NCI-H1105 treated with DMSO at 0.1 percent for 48 hours (cell line): Measurements from ENCODE around the gene BEST2.
"Not testable (repeated sequence)": the region's sequence is repeated elsewhere in the genome, so short reads cannot be mapped to it uniquely, and the experiment has no call there.

ENCODE experiments used
- DNase-seq: peaks from one replicate; lab custom pipeline; 2025; lab: John Stamatoyannopoulos, UW

BEST2 gene

GRCh38 chr19:12788042-12788681, 36.6 kb downstream of the BEST2 start:
- no peak for DNase-seq

DNA sequence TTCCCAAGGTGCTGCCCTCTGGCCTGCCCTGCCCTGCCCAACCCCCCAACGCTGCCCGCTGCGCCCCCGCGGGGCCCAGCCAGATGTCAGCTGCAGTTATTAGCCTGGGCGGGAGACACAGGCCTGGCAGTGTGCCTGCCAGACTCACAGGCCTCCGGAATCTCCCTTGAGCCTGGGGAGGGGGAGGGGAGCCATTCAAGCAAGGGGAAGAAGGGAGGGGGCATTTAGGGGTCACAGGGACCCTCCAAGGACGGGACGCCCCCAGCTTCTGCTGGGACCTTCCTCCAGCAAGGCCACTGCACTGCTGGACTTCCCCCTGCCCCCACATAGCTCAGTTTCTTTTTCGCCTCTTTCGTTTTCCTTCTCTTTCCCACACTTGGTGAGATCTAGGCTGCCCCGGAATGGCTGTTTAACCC, 37.1 kb downstream of the BEST2 start:
- peak; percentile 59 for DNase-seq

GRCh38 chr19:12789098-12789903, 37.7 kb downstream of the BEST2 start:
- DNase-seq, result no peak

- peak; percentile 89 for DNase-seq
These were observed 38.5 kb downstream of the BEST2 start for GRCh38 chr19:12789904-12790619.

DNA sequence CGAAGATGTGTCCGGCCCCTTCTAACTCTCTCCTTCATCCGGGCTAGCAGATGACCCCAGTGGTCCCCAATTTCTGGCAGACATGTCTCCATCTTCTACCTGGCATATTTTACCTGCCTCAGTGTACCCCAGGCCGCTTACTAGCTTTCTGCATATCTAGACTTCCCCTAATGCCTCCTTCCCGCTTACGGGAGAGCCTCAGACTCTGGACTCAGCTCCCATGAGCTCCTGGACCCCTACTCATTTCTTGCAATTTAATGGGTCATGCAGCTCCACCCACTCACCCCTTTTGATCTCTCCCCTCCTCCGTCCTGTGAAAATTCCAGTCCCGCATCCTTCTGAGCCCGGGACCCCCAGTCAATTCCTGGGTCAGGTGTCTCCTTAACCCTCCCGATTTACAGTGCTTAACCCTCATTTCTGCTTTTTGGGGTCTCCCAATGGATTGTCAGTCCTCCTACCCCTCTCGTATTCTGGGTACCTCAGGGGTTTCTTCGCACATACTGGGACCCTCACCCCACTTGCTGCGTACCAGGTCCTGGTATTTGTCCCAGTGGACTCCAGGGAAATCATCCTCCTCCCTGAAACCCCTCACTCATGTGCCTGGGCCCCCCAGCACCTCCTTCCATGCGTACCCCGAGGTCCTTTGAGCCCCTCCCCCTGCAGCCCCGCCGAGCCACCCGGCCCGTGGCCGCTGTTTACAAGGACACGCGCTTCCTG, 39.2 kb downstream of the BEST2 start:
- no peak for DNase-seq

DNA sequence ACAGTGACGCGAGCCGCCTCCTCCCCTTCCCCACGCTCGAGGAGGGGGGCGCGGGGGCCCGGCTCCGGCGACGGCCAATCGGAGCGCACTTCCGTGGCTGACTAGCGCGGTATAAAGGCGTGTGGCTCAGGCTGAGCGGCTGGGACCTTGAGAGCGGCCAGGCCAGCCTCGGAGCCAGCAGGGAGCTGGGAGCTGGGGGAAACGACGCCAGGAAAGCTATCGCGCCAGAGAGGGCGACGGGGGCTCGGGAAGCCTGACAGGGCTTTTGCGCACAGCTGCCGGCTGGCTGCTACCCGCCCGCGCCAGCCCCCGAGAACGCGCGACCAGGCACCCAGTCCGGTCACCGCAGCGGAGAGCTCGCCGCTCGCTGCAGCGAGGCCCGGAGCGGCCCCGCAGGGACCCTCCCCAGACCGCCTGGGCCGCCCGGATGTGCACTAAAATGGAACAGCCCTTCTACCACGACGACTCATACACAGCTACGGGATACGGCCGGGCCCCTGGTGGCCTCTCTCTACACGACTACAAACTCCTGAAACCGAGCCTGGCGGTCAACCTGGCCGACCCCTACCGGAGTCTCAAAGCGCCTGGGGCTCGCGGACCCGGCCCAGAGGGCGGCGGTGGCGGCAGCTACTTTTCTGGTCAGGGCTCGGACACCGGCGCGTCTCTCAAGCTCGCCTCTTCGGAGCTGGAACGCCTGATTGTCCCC, 39.9 kb downstream of the BEST2 start, which contains the start of gene JUNB:
JUNB (plus strand) TSS at position 142 of the 706 bp plus-strand sequence; CDS start at position 428, 286 bp downstream.
- DNase-seq, result peak; percentile 91

DNA sequence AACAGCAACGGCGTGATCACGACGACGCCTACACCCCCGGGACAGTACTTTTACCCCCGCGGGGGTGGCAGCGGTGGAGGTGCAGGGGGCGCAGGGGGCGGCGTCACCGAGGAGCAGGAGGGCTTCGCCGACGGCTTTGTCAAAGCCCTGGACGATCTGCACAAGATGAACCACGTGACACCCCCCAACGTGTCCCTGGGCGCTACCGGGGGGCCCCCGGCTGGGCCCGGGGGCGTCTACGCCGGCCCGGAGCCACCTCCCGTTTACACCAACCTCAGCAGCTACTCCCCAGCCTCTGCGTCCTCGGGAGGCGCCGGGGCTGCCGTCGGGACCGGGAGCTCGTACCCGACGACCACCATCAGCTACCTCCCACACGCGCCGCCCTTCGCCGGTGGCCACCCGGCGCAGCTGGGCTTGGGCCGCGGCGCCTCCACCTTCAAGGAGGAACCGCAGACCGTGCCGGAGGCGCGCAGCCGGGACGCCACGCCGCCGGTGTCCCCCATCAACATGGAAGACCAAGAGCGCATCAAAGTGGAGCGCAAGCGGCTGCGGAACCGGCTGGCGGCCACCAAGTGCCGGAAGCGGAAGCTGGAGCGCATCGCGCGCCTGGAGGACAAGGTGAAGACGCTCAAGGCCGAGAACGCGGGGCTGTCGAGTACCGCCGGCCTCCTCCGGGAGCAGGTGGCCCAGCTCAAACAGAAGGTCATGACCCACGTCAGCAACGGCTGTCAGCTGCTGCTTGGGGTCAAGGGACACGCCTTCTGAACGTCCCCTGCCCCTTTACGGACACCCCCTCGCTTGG, 40.7 kb downstream of the BEST2 start:
- DNase-seq, result peak; percentile 67

GRCh38 chr19:12792853-12793289, 41.3 kb downstream of the BEST2 start:
- no peak for DNase-seq

DNA sequence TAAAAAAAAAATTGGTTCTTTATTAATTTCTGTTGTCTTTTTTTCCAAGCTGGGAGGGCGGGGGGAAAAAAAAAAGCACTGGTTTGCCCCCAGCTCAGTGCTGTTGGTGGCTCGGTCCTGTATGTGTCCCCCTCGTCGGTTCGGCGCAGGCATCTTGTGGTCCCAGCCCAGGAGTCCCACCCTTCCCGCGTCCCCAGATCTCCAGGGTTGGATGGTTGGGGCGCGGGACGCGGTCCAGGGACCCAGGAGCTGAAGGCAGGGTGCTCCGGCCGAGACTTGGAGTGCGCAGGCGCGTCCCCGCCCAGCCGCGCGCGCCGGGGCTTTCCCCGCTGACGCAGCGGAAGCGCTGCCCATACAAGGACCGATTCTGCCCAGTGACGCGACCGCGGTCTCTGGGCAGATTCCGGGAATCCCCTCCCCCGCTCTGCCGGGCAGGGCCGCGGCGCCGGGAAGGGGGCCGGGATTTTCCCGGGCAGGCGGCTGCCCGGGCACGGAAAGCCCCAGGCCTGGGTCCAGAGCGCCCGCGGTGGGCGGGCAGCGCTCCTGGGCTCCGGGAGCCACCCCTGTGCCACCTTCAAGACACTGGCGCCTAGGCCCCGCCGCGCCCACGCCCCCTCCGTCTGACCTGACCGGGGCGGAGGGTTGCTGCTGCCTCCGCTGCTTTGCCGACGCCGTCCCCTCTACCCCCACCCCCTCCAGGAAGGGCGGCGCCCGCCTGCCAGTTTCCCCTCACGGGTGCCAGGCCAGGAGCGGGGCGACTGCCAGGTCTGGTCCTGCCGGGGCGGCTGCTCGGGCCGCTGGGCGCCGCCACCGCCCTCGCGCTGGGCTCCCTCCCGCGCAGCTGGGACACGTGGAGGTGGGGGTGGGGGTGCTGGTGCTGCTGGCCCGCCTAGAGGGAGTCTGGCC, 42.0 kb downstream of the BEST2 start:
- DNase-seq, result peak; percentile 88

GRCh38 chr19:12794196-12794941, 42.8 kb downstream of the BEST2 start:
- DNase-seq, result no peak

GRCh38 chr19:12794971-12795381, 43.4 kb downstream of the BEST2 start:
- no peak for DNase-seq

GRCh38 chr19:12796146-12797071, 44.8 kb downstream of the BEST2 start:
- peak; percentile 87 for DNase-seq

GRCh38 chr19:12797141-12797587, 45.6 kb downstream of the BEST2 start:
- DNase-seq, result no peak

- DNase-seq, result not testable (repeated sequence)
These were observed 46.0 kb downstream of the BEST2 start for GRCh38 chr19:12797607-12798006.

DNA sequence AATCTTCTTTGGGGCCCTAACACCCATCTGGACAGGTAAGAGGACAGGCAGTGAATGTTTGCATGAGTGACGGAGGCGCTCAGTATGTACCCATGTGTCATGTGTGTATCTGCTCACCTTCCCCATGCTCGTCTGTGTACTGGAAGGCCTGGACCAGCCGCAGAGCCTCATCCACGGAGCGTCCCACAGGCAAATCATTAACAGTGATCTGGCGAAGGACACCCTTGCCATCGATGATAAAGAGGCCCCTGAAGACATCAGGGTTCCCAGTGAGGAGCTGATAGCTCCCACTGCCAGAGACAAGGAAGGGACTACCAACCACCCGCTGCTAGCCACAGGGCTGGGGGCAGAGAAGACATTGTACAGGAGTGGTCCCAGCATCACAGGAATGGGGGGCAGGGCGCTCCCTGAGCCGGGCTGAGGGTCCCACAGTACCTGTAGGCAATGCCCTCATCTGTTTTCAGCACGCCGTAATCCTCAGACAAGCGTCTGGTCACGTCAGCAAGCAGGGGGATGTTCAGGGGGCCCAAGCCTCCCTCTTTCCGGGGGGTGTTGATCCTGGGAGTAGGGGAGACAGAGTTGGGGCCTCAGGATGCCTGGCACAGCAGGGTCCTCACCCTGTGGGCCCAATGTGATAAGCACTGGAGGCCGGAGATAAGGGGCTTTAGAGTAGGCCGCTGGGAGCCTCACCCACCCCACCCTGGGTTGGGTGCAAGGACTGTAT, 48.3 kb downstream of the BEST2 start:
- DNase-seq, result no peak

DNA sequence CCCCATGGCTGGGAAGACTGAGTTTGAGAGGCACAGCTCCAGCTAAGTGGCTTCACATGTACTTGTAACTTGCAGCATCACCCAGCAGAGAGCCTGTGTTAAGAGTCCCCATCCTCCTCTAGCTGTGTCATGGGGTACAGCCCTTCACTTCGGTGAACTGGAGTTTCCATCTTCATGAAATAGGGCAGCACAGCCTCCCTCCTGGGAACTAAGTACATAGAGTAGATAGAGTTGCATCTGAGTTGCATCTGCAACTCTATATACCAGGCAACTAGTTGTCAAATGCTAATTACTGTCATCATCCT, 48.8 kb downstream of the BEST2 start:
- no peak for DNase-seq

DNA sequence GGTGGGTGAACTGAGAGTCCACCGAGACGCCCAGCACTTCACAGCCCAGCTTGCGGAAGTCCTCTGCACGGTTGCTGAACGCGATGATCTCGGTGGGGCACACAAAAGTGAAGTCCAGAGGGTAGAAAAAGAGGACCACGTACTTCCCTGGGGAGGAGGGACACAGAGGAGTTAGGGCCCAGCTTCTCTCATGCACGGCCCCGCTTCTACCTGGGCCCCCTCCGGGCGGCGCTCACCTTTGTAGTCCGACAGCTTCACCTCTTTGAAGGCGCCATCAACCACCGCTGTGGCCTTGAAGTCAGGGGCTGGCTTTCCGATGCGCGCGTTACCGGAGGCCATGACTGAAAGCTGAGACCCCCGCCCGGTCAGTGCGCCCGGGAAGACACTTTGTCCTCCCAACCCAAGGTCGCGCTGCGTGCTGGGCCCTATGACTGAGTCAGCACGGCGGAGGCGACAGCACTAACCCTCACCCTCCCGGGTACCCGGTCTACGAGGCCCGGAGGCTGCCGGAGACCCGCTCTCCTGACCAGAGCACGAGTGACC, 49.4 kb downstream of the BEST2 start:
- DNase-seq, result no peak
